WTC11 (cell line): Measurements from ENCODE around the gene SENP8. TPM values are rescaled to one million over a fixed set of nuclear protein-coding genes. Genes with fewer than 3 reads are reported as not detected.

Experiments used
- ATAC-seq: fragments of 200-7000 bp; cut with Tn5 transposase; 2 replicates; pipeline ENCODE4 v1.10.0; 2021; ENCODE audit warnings: mild to moderate bottlenecking, moderate library complexity
- CTCF ChIA-PET: fragments of 300-600 bp; sonication (Branson Sonifier 250); formaldehyde crosslinking; loops from one replicate; lab custom pipeline; 2021; ENCODE audit warnings: antibody characterized with exemption; lab: Charles Lee
- POLR2A ChIA-PET: fragments of 350-600 bp; sonication (Branson Sonifier 250); formaldehyde crosslinking; loops from one replicate; lab custom pipeline; 2021; ENCODE audit warnings: antibody characterized with exemption; lab: Charles Lee
- DNase-seq: peaks from one replicate; pipeline ENCODE4 v3.0.0; 2021; ENCODE audit warnings: low spot score
- H3K27ac Mint-ChIP-seq: 2 replicates; pipeline ENCODE4 v1.8.0; 2021; ENCODE audit warnings: mixed read lengths
- H3K27me3 Mint-ChIP-seq: 2 replicates; pipeline ENCODE4 v1.8.0; 2021; ENCODE audit warnings: low read depth, mild to moderate bottlenecking, moderate library complexity, mixed read lengths
- H3K36me3 Mint-ChIP-seq: 2 replicates; pipeline ENCODE4 v1.8.0; 2021; ENCODE audit warnings: mixed read lengths
- H3K4me1 Mint-ChIP-seq: 2 replicates; pipeline ENCODE4 v1.8.0; 2022; ENCODE audit warnings: mixed read lengths
- H3K4me3 Mint-ChIP-seq: 2 replicates; pipeline ENCODE4 v1.8.0; 2021; ENCODE audit warnings: mild to moderate bottlenecking, moderate library complexity, mixed read lengths
- H3K9me3 Mint-ChIP-seq: 2 replicates; pipeline ENCODE4 v1.8.0; 2021; ENCODE audit warnings: mixed read lengths
- CREB1 ChIP-seq: sonication (generic); formaldehyde crosslinking; IDR thresholded peaks from 2 replicates; pipeline ENCODE4 v1.8.0; 2023; ENCODE audit warnings: mild to moderate bottlenecking, missing genetic modification reagents
- EMX1 ChIP-seq: fragments of 250-450 bp; sonication (Bioruptor Pico); IDR thresholded peaks from 2 replicates; pipeline ENCODE4 v1.8.0; 2021; ENCODE audit warnings: mild to moderate bottlenecking
- ETV6 ChIP-seq: sonication (generic); formaldehyde crosslinking; IDR thresholded peaks from 2 replicates; pipeline ENCODE4 v1.8.1; 2022; ENCODE audit warnings: mild to moderate bottlenecking, missing genetic modification reagents
- GRHL2 ChIP-seq: fragments of 250-450 bp; sonication (Bioruptor Pico); IDR thresholded peaks from 2 replicates; pipeline ENCODE4 v1.8.0; 2022; ENCODE audit warnings: mild to moderate bottlenecking, moderate library complexity; ENCODE audit not compliant: insufficient replicate concordance, severe bottlenecking
- GTF2I ChIP-seq: fragments of 250-450 bp; sonication (Bioruptor Pico); conservative IDR thresholded peaks from 2 replicates; pipeline ENCODE4 v1.4.0; 2021; ENCODE audit warnings: mild to moderate bottlenecking
- MYBL2 ChIP-seq: sonication (generic); formaldehyde crosslinking; IDR thresholded peaks from 2 replicates; pipeline ENCODE4 v1.8.1; 2023; ENCODE audit warnings: mild to moderate bottlenecking, moderate library complexity, missing genetic modification reagents
- NFE2L1 ChIP-seq: sonication (generic); formaldehyde crosslinking; IDR thresholded peaks from 2 replicates; pipeline ENCODE4 v1.8.1; 2023; ENCODE audit warnings: missing genetic modification reagents
- SMAD3 ChIP-seq: sonication (generic); formaldehyde crosslinking; IDR thresholded peaks from 2 replicates; pipeline ENCODE4 v1.8.0; 2022; ENCODE audit warnings: missing genetic modification reagents, mild to moderate bottlenecking, borderline replicate concordance
- TP53 ChIP-seq: sonication (generic); formaldehyde crosslinking; IDR thresholded peaks from 2 replicates; pipeline ENCODE4 v1.8.1; 2023; ENCODE audit warnings: mild to moderate bottlenecking, missing genetic modification reagents
- total RNA-seq: library from RNA; stranded (reverse); gene quantifications from 3 replicates; pipeline ENCODE4 v1.2.3, GENCODE V29; 2021
- TF ChIP-seq, protein P1 (sequence below): sonication (generic); formaldehyde crosslinking; IDR thresholded peaks from 2 replicates; pipeline ENCODE4 v1.8.0; 2022; ENCODE audit warnings: mild to moderate bottlenecking, missing genetic modification reagents
- TF ChIP-seq, protein P2 (sequence below): sonication (generic); formaldehyde crosslinking; IDR thresholded peaks from 2 replicates; pipeline ENCODE4 v1.8.1; 2023; ENCODE audit warnings: mild to moderate bottlenecking, missing genetic modification reagents, moderate library complexity
- TF ChIP-seq, protein P3 (sequence below): sonication (generic); formaldehyde crosslinking; IDR thresholded peaks from 2 replicates; pipeline ENCODE4 v1.8.1; 2022; ENCODE audit warnings: mild to moderate bottlenecking, moderate library complexity, missing genetic modification reagents
- TF ChIP-seq, protein P4 (sequence below): fragments of 250-450 bp; sonication (Bioruptor Pico); conservative IDR thresholded peaks from 2 replicates; pipeline ENCODE4 v1.9.0; 2021; ENCODE audit warnings: mild to moderate bottlenecking
- TF ChIP-seq, protein P5 (sequence below): fragments of 200-600 bp; IDR thresholded peaks from 2 replicates; pipeline ENCODE4 v1.8.0; 2022; ENCODE audit warnings: antibody characterized with exemption
- TF ChIP-seq, protein P6 (sequence below): sonication (generic); formaldehyde crosslinking; IDR thresholded peaks from 2 replicates; pipeline ENCODE4 v1.8.1; 2022; ENCODE audit warnings: missing genetic modification reagents, borderline replicate concordance

SENP8 gene
- total RNA-seq, 1 experiment from 2014 or later = 6.3 TPM

DNA sequence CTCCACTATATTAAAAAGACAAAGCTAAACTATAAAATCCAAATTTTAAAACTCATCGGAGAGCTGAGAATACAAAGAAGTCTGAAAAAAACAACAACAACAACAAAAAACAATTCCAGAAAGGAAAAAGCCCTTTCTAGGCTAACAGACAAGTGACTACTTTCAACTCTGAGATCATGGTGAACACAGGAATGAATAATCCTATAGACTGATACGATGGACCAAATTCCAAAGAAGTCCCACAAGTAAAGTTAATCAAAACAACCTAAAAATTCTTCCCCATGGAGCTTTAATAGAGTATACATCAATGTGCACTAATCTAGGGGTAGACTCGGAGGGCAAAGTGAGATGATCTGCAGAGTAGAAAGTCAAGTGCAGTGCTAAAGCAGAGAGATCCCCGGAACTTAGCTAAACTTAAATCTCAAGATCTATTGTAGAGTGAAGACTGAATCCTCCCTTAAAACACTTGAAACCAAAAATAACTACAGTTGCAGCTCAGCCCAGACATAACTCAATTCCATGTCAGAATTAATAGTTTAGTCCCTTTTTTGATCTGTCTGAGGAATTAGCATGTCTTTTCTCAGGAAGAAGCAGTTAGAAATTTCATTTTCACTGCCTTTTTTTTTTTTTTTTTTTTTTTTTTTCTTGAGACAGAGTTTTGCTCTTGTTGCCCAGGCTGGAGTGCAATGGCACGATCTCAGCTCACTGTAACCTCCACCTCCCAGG is 43.7 kb upstream of the SENP8 start (continued):
- TF ChIP-seq, protein P1, sequence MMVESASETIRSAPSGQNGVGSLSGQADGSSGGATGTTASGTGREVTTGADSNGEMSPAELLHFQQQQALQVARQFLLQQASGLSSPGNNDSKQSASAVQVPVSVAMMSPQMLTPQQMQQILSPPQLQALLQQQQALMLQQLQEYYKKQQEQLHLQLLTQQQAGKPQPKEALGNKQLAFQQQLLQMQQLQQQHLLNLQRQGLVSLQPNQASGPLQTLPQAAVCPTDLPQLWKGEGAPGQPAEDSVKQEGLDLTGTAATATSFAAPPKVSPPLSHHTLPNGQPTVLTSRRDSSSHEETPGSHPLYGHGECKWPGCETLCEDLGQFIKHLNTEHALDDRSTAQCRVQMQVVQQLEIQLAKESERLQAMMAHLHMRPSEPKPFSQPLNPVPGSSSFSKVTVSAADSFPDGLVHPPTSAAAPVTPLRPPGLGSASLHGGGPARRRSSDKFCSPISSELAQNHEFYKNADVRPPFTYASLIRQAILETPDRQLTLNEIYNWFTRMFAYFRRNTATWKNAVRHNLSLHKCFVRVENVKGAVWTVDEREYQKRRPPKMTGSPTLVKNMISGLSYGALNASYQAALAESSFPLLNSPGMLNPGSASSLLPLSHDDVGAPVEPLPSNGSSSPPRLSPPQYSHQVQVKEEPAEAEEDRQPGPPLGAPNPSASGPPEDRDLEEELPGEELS = no peak
- TF ChIP-seq MYBL2 (CRISPR knock-in tag) = no peak
- TF ChIP-seq GRHL2 = no peak
- no peak for TF ChIP-seq GTF2I (CRISPR knock-in tag)
- no peak for TF ChIP-seq ETV6 (CRISPR knock-in tag)
- no peak for TF ChIP-seq TP53 (CRISPR knock-in tag)
- TF ChIP-seq, protein P2, sequence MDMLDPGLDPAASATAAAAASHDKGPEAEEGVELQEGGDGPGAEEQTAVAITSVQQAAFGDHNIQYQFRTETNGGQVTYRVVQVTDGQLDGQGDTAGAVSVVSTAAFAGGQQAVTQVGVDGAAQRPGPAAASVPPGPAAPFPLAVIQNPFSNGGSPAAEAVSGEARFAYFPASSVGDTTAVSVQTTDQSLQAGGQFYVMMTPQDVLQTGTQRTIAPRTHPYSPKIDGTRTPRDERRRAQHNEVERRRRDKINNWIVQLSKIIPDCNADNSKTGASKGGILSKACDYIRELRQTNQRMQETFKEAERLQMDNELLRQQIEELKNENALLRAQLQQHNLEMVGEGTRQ (CRISPR knock-in tag) = no peak
- TF ChIP-seq, protein P3, sequence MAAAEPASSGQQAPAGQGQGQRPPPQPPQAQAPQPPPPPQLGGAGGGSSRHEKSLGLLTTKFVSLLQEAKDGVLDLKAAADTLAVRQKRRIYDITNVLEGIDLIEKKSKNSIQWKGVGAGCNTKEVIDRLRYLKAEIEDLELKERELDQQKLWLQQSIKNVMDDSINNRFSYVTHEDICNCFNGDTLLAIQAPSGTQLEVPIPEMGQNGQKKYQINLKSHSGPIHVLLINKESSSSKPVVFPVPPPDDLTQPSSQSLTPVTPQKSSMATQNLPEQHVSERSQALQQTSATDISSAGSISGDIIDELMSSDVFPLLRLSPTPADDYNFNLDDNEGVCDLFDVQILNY (CRISPR knock-in tag) = no peak
- no peak for TF ChIP-seq NFE2L1 (CRISPR knock-in tag)
- TF ChIP-seq, protein P4, sequence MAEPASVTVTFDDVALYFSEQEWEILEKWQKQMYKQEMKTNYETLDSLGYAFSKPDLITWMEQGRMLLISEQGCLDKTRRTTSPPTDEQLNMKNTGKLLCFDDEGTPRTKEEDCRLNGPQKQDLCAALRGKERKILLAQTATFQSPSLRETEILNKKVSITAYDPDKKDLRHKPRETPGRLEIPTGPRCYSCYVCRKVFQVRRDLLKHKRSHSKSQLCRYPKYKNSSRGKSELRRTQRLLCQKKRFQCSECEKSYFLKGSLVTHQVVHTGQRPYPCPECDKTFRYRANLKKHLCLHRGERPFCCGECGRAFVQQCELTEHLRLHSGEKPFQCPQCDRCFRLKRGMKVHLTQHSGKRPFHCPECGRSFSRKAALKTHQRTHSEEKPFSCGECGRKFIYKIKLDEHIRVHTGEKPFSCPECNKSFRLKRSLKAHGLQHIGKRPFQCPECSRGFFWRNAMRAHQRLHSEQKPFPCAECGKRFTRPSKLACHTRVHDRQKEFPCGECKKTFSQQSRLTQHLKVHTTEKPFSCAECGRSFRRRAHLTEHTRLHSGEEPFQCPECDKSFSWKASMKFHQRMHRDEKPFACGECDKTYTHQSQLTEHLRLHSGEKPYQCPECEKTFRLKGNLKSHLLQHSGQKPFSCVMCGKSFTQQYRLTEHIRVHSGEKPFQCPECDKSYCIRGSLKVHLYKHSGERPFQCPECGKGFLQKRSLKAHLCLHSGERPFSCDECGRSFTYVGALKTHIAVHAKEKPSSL (CRISPR knock-in tag) = no peak

DNA sequence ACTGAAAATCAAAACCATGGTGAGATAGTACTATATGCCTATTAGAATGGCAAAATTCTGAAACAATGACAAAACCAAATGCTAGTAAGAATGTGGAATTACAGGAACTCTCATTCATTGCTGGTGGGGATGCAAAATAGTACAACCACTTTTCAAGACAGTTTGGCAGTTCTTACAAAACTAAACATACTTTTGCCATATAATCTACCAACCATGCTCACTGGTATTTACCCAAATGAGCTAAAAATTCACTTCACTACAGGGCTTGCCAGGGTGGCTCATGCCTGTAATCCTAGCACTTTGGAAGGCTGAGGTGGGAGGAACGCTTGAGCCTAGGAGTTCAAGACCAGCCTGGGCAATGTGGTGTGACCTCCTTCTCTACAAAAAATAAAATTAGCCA is 40.3 kb upstream of the SENP8 start:
- no peak overlapping the region for H3K27ac Mint-ChIP-seq
- H3K36me3 Mint-ChIP-seq = peaks cover 4% of the 10 kb centered on the region; the same call in 1 of the 2 replicates
- peaks cover 18% of the 10 kb centered on the region for H3K27me3 Mint-ChIP-seq
- CTCF ChIA-PET = interaction anchor here (0.6 kb wide), 1 partner anchor 334 kb away, joined by 4 read pairs; no protein-coding TSS in a partner anchor
- H3K4me1 Mint-ChIP-seq = no peaks in the 10 kb centered on the region
- TF ChIP-seq, protein P5, sequence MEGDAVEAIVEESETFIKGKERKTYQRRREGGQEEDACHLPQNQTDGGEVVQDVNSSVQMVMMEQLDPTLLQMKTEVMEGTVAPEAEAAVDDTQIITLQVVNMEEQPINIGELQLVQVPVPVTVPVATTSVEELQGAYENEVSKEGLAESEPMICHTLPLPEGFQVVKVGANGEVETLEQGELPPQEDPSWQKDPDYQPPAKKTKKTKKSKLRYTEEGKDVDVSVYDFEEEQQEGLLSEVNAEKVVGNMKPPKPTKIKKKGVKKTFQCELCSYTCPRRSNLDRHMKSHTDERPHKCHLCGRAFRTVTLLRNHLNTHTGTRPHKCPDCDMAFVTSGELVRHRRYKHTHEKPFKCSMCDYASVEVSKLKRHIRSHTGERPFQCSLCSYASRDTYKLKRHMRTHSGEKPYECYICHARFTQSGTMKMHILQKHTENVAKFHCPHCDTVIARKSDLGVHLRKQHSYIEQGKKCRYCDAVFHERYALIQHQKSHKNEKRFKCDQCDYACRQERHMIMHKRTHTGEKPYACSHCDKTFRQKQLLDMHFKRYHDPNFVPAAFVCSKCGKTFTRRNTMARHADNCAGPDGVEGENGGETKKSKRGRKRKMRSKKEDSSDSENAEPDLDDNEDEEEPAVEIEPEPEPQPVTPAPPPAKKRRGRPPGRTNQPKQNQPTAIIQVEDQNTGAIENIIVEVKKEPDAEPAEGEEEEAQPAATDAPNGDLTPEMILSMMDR = no peak
- TF ChIP-seq SMAD3 (CRISPR knock-in tag) = no peak
- TF ChIP-seq CREB1 (CRISPR knock-in tag) = no peak
- TF ChIP-seq EMX1 (CRISPR knock-in tag) = no peak
- TF ChIP-seq, protein P6, sequence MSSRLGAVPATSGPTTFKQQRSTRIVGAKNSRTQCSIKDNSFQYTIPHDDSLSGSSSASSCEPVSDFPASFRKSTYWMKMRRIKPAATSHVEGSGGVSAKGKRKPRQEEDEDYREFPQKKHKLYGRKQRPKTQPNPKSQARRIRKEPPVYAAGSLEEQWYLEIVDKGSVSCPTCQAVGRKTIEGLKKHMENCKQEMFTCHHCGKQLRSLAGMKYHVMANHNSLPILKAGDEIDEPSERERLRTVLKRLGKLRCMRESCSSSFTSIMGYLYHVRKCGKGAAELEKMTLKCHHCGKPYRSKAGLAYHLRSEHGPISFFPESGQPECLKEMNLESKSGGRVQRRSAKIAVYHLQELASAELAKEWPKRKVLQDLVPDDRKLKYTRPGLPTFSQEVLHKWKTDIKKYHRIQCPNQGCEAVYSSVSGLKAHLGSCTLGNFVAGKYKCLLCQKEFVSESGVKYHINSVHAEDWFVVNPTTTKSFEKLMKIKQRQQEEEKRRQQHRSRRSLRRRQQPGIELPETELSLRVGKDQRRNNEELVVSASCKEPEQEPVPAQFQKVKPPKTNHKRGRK (CRISPR knock-in tag) = no peak
- no peak for TF ChIP-seq NFE2L1 (CRISPR knock-in tag)
- TF ChIP-seq, protein P4 (CRISPR knock-in tag) = no peak
- TF ChIP-seq, all 79 proteins: peak for 0
- no peak overlapping the region for H3K4me3 Mint-ChIP-seq
- POLR2A ChIA-PET = no interaction called here
- ATAC-seq (no peak), DNase-seq (no peak)
- peaks cover 18% of the 10 kb centered on the region for H3K9me3 Mint-ChIP-seq
